Spleen (tissue), 7 donors: ENCODE data around the gene ATG14.

ENCODE experiments used
- POLR2A ChIP-seq, 3 donors: fragments of 450-650 bp; IDR thresholded peaks; one replicate each; pipeline ENCODE4 v1.5.1; 2017; ENCODE audit warnings: antibody characterized with exemption in 3 of 3, mild to moderate bottlenecking in 1 of 3
- TF ChIP-seq, protein P1 (sequence below), 11 experiments: fragments of 200-600 bp in 7 of 11; fragments of 450-650 bp in 4 of 11; sonication (generic) in 4 of 11; IDR thresholded peaks in 8 of 11; conservative IDR thresholded peaks in 3 of 11; 1 replicate in 7 of 11; 2 replicates in 4 of 11; pipeline versions ENCODE4 v1.4.0 to v1.8.0; 2016 to 2021; ENCODE audit warnings: antibody characterized with exemption in 11 of 11, inconsistent platforms in 4 of 11, mild to moderate bottlenecking in 1 of 11
- donor health status: DM: no; HTN: no; CAD: no; lungs with moderate emphysema.
- donor health status: DM: no; HTN: no; CAD: no.
- donor health status: DM: no; HTN: no; CAD: no.

DNA sequence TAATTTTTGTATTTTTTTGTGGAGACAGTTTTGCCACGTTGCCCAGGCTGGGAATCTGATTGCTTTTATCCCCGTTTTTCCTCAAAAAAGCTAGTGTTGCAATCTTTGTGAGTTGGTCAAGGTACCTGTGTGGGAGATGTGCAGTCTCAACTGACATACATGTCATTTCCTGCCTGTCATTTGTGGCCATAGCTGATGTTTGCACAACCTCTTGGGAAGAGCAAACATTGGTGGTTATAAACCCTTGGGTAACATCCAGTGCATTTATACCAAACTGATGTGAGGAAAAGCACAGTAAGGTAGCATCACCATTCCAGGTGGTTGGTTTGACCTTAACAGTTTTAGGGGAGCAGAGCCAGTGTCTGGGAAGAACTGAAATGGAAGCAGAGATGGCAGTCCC, 54.7 kb downstream of the ATG14 start:
- TF ChIP-seq, protein P1, sequence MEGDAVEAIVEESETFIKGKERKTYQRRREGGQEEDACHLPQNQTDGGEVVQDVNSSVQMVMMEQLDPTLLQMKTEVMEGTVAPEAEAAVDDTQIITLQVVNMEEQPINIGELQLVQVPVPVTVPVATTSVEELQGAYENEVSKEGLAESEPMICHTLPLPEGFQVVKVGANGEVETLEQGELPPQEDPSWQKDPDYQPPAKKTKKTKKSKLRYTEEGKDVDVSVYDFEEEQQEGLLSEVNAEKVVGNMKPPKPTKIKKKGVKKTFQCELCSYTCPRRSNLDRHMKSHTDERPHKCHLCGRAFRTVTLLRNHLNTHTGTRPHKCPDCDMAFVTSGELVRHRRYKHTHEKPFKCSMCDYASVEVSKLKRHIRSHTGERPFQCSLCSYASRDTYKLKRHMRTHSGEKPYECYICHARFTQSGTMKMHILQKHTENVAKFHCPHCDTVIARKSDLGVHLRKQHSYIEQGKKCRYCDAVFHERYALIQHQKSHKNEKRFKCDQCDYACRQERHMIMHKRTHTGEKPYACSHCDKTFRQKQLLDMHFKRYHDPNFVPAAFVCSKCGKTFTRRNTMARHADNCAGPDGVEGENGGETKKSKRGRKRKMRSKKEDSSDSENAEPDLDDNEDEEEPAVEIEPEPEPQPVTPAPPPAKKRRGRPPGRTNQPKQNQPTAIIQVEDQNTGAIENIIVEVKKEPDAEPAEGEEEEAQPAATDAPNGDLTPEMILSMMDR (IDR thresholded peaks at IDR 0.05 in 8 of 11, conservative IDR thresholded peaks at IDR 0.05 in 3 of 11), result no peak
- TF ChIP-seq POLR2A (IDR thresholded peaks at IDR 0.05), result no peak
